GM19468 (cell line): ENCODE results near the gene FSD1.
"Not testable (repeated sequence)": the region's sequence is repeated elsewhere in the genome, so short reads cannot be mapped to it uniquely, and the experiment has no call there.

ENCODE experiments used
- ATAC-seq: cut with Tn5 transposase; IDR thresholded peaks from one replicate; pipeline ENCODE4 v1.9.1; 2021; ENCODE audit warnings: mild to moderate bottlenecking, moderate library complexity, moderate number of reproducible peaks; ENCODE audit not compliant: unreplicated experiment; ENCODE audit errors: extremely low read depth

FSD1 gene

DNA sequence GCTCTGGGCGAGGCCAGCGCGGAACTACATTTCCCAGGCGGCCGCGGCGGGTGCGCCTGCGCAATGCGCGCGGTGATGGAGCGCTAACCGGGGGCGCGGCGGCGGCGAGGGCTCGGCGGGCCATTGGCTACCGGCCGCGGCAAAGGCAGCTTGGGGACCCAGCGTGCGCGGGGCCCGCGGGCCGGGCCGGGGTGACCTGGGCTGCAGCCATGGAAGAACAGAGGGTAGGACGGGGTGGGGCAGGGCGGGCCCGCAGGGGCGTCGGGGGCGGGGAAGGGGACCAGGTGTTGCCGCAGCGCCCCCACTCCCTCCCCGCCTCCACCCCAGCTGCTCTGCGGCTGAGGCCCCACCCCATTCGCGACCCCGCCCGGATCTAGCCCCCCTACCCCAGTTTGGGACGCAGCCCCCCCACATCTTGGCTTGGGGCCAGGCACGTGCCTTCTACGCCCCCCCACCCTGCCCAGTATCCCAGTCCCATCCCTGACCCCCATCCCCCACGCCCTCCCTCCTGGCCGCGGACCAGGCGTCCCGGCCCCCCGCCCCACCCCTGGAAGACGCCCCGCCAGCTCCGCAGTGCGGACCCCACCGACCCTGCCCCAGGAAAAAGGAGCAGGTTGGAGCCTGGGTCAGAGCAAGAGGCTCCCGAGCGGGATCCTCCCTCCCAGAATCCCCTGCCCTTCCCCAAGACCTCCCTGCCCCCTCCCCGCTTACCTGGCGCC lies at the start of gene FSD1:
Gene FSD1 (plus strand): TSS at position 61 of the 719 bp plus-strand sequence. CDS start 149 bp downstream, at position 210.
- no peak for ATAC-seq

DNA sequence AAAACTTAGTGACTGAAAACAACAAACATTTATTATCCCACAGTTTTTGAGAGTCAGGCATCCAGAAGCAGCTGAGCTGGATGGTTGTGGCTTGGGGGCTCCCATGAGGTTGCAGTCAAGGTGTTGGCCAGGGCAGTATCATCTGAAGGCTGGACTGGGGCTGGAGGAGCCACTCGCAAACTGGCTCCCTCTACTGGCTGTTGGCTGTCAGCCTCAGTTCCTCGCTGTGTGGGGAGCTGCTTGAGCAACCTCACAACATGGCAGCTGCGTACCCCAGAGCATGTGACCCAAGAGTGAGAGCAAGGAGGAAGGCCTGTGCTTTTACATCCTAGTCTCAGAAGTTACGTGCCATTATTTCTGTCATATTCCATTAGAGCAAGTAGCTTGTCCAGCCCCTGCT lies 47.8 kb upstream of the FSD1 start:
- ATAC-seq, result no peak

DNA sequence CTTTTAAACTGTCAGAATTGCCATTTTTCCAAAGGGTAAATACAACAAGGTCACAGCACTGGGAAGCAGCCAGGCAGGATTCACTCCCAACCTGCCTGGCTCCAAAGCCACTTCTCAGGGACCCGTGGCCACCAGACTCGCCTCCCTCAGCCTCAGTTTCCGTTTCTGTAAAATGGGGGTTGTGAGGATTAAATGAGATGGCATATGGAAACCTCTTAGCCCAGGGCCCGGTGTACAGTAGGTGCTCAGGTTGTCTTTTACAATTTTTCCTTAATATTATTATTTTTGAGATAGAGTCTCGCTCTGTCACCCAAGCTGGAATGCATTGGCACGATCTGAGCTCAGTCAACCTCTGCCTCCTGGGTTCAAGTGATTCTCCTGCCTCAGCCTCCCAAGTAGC lies 47.4 kb upstream of the FSD1 start:
- no peak for ATAC-seq

DNA sequence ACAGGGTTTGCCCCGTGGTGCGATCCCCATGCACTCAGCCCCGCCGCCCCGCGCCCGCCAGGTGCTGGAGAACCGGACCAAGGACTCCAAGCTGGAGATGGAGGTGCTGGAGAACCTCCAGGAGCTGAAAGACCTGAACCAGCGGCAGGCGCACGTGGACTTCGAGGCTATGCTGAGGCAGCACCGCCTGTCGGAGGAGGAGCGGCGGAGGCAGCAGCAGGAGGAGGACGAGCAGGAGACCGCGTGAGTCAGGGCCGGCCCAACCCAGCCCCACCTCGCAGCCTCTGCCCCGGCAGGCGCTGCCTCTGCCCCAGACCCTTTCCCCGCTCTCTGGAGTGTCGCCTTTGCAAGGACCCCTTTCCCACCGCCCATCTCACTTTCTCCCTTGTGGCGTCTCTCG lies 46.2 kb upstream of the FSD1 start:
- no peak for ATAC-seq

DNA sequence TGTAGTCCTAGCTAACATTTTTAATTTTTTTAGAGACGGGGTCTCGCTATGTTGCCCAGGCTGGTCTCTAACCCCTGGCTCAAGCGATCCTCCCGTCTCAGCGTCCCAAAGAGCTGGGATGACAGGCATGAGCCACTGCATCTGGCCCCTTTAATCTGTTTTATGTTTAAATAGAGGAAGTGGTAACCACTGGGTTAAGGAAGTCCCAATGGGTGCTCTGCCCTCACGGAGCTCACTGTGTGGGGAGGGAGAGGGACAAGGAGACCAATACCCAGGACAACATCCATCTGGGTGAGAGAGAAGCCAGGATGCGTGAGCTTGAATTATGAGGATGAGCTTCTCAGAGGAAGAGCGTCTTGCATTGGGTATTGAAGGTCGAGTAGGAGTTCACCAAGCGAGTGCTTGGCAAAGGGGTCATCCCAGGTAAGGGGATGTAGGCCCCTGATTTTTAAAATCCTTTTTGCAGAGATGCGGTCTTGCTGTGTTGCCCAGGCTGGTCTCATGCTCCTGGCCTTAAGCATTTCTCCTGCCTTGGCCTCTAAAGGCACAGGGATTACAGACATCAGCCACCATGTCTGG lies 43.7 kb upstream of the FSD1 start:
- no peak for ATAC-seq

DNA sequence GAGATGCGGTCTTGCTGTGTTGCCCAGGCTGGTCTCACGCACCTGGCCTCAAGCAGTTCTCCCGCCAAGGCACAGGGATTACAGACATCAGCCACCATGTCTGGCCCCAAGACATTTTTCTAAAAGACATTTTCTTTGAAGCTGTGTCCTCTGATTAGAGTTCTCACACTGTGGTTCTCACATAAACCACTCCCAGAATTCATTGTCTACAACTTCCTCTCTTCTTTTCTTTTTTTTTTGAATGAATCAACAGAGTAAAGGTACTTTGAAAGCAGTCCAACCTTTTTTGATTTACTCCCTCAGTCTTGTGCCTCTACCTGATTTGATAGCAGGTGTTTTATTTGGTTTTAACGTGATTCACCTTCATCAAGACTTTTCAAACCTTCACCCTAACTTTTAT lies 39.6 kb upstream of the FSD1 start:
- ATAC-seq, result no peak

DNA sequence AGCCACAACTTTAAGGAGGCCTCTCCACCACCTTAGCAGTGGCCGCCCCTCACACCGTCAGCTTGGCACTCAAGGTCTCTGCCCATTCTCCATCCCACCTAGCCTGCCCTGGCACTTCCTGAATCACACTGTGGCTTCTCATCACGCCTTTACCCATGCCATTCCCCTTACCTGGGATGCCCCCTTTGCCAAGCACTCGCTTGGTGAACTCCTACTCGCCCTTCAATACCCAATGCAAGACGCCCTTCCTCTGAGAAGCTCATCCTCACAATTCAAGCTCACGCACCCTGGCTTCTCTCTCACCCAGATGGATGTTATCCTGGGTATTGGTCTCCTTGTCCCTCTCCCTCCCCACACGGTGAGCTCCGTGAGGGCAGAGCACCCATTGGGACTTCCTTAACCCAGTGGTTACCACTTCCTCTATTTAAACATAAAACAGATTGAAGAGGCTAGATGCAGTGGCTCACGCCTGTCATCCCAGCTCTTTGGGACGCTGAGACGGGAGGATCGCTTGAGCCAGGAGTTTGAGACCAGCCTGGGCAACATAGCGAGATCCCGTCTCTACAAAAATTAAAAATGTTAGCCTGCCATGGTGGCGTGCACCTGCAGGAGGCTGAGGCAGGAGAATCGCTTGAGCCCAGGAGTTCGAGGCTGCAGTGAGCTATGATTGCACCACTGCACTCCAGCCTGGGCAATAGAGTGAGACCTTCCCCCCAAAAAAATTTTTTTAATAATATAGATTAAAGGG lies 38.0 kb upstream of the FSD1 start:
- no peak for ATAC-seq

DNA sequence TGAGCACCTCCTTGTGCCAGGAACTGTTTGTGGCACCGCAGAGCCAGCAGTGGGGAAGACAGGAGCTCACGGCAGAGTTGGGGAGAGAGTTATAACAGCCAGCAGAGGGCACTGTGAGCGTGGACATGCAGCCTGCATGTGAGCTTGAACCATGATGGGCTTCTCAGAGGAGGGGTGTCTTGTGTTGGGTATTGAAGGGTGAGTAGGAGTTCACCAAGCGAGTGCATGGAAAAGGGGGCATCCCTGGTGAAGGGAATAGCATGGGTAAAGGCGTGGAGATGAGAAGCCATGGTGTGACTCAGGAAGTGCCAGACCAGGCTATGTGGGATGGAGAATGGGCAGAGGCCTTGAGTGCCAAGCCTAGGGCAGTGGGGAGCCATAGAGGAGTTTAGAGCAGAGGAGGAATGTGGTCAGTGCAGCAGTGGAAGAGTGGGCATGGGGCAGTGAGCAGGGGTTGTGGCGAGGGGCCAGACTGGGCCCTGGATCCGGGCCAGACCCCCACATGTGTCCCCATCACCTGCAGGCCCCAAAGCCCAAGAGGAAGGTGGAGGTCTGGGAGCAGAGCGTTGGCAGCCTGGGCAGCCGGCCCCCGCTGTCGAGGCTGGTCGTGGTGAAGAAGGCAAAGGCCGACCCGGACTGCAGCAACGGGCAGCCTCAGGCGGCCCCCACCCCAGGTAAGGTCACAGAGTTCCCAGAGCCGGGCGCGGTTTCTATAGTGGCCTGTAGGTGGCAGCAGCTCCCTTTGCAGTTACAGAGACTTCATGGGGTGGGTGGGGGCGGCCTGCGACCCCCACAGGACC lies 37.1 kb upstream of the FSD1 start:
- ATAC-seq, result no peak

DNA sequence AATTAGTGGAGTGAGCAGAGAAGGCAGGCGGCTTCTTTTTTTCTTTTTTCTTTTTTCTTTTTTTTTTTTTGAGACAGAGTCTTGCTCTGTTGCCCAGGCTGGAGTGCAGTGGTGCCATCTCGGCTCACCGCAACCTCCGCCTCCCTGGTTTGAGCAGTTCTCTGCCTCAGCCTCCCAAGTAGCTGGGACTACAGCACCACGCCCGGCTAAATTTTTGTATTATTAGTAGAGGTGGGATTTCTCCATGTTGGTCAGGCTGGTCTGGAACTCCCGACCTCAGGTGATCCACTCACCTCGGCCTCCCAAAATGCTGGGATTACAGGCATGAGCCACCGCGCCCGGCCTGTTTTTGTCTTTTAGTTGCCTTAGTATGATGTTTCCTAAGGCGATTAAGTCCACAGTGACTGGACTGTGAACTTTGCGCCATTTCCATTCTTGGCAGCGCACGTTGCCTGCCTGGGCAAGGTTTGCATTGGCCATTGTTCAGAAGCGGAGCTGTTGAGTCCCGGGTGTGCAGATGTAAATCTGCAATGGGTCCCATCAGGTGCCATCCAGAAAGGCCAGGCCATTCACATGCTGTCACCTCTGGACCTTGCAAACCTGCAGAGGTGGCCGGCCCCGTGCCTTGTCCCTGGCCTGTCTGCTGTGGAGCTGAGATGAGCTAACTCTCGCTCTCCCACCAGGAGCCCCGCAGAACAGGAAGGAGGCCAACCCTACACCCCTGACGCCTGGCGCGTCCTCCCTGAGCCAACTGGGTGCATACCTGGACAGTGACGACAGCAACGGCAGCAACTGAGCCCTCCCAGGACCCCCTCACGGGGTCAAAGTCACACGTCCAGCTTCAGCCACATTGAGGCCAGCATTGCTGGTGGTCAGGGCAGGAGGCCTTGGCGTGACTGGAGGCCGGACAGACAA lies 36.2 kb upstream of the FSD1 start:
- no peak for ATAC-seq

DNA sequence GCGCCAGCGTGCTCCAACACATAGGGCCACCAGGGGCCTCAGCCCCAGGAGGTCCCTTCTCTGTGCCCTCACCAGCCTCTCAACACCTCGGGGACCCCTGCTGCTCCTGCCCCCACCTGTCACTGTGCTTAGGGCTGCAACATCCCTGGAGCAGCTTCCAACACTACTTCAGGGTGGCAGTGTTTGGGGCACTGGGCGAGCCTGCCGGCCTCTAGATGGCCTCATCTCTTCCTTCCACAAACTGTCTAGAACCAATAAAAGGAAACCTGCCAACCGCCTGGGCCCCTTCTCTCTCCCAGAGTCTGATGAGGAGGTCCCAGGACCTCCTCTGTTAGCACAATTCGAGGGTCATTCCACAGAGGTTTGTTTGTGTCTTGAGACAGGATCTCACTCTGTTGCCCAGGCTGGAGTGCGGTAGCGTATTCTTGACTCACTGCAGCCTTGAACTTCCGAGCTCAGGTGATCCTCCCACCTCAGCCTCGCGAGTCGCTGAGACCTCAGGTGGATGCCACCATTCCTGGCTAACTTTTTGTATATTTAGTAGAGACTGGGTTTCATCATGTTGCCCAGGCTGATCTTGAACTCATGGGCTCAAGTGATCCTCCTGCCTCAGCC lies 35.5 kb upstream of the FSD1 start:
- no peak for ATAC-seq

DNA sequence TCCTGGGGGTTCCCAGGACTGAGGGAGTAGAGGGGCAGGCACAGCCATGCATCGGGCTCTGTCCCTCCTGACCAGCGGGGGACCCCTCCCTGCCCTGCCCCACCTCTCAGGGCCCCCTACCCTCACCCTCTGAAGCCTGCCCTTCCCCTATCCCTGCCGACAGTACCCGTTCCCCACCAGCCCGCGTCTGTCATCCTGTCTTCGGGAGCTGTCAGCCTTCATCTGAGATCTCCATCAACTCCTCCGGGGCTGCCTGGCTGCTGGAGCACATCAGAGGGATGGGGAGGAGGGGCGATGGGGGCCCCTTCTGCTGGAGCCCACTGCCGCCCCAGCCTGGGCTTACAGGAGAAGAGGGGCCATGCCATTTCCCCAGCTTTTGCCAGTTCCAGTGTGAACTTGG lies 31.5 kb upstream of the FSD1 start:
- ATAC-seq, result no peak

DNA sequence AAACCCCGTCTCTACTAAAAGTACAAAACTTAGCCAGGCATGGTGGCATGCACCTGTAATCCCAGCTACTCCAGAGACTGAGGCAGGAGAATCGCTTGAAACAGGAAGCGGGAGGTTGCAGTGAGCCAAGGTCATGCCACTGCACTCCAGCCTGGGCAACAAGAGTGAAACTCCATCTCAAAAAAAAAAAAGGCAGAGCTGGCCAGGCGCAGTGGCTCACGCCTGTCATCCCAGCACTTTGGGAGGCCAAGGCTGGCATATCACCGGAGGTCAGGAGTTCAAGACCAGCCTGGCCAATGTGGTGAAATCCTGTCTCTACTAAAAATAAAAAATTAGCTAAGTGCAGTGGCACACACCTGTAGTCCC lies 30.1 kb upstream of the FSD1 start:
- not testable (repeated sequence) for ATAC-seq

DNA sequence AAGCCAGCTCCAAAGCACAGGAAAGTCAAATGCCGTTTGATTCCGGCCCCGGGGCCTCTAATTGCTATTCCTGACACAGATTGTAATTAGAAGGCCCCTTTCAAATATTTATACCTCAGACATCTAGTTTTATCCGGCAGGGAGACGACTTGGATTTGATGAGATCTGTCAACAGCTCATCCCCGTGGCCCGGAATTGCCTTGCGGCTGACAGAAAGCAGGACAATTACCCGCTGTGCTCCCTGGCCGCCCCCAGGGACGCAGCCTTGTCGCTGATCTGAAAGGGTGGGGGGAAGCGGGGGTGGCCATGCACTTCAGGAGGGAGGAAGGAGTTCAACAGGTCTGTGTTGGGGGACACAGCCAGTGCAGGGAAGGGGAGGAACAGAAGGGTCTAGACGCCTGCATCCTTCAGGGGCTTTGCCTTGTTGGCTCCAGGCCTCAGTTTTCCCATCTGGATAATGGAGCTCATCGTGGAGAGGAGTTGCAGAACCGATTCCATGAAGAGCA lies 27.2 kb upstream of the FSD1 start:
- ATAC-seq, result no peak

DNA sequence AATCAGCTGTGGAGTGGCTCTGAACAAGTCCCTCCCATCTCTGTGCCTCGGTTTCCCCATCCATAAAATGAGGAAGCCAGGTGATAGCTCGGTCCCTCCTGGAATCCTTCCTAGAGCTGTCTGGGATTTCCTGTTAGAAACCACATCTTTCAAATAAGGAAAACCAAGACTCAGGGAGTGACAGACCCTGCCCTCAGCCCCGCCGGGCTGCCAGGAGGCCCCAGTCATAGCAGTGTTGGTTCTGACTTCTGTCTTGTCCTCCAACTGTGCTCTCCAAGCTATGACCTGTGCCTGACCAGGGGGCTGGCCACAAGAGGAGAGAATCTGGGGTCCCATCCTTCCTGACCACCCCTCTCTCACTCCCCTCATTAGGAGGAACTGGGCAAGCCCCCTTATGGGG lies 26.4 kb upstream of the FSD1 start:
- ATAC-seq, result no peak

DNA sequence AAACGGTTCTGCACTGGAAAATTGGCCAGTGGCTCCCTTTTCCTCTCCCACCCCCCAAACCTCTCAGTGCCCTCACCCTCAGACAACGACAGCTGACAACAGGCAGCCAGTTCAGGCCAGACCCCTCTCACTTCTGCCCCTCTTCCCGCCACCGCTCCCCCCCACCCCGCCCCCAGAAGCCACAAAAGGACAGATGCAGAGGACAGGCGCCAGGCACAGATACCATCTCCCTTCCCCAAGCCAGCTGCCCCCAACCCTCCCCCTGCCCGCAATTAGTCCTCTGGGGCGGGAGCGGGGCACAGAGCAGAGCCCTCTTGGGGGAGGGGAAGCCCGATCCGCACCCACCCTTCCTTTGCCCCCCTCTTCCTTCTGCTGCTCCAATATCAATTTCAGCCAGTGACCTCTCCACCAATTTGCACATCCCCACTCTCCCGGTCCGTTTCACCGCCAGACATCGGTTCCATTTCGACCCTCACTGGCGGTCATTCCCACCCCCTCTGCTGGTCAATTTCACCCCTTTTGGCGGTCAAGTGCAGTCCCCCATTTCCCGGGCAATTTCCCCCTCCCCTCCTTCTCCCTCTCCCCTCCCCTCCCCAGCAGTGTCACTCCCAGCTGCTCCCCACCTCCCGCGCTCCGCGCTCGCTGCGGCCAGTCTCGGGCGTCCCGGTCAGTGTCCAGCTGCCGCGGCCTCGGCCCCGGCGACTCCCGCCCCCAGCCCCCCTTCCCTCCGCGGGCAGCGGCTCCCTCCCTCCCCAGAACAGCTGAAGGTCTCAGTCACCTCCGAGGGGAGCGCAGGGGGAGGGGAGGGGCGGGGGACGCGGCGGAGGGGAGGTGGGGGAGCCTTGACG lies 25.8 kb upstream of the FSD1 start, which contains the start of gene SHD:
Gene SHD (plus strand): TSS at position 848 of the 848 bp plus-strand sequence. CDS start 798 bp downstream, outside the sequence.
- ATAC-seq, result no peak

DNA sequence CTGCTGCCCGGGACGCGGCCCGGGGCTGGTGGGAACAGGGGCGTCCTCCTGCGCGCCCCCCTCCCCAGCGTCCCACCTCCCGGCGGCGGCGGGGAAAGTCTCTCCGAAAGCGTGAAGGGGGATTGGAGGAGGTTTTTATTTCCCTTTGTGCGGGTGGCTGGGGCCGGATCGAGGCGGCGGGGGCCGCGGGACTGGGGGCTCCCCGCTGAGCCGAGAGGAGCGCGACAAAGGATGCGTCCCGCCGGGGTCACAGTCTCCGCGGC lies 25.2 kb upstream of the FSD1 start:
- ATAC-seq, result no peak

DNA sequence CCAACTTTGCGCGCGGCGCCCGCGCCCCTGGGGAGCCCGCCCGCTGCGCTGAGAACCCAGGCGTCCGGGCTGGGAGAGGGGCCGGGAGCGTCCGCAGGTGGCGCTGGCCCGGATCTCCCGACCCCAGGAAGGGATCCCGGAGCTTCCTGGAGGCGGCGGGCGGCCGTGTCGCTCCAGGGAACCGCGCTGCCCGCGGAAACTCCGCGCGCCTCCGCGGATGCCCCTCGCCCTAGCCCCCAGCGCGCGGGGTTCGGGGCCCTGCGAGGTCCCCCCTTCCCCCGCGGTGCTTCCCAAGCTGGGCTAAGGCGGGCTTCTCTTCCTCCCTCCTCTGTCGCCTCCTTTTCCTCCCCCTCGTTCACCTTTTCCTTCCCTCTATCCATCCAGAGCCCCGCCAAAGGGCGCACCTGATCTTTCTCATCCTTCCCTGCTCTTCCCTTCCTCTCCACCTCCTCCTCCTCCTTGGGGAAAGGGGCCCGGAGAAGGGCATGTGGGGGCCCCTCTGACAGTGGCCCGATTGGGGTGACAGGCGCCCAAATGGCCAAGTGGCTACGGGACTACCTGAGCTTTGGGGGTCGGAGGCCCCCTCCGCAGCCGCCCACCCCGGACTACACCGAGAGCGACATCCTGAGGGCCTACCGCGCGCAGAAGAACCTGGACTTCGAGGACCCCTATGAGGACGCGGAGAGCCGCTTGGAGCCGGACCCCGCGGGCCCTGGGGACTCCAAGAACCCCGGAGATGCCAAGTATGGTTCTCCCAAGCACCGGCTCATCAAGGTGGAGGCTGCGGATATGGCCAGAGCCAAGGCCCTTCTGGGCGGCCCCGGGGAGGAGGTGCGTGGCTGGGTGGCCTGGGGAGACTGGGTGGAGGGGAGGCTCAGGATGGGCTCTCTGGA lies 24.6 kb upstream of the FSD1 start:
- no peak for ATAC-seq
